ENCODE measurements around the gene ARPC5L. TPM values are rescaled to one million over a fixed set of nuclear protein-coding genes. Genes with fewer than 3 reads are reported as not detected.

Gene ARPC5L
- total and polyA plus RNA-seq, 2 of the 13 experiments (the other 11 are each of a cell fraction or from before 2014, with no cell fraction given), result 29.9 to 33.8 TPM

GRCh38 chr9:124855944-124856765, 5.8 kb upstream of the ARPC5L start (continued):
- TF ChIP-seq RBFOX2 (IDR thresholded peaks at IDR 0.05; ENCODE audit: low read depth, low read length) (peak; percentile 55; the same call in 1 of the 2 replicates), ARHGAP35 (CRISPR knock-in tag; IDR thresholded peaks at IDR 0.05; ENCODE audit: borderline replicate concordance) (no peak), GLI4 (CRISPR knock-in tag; IDR thresholded peaks at IDR 0.05; ENCODE audit: borderline replicate concordance) (no peak), KAT8 (CRISPR knock-in tag; IDR thresholded peaks at IDR 0.05) (no peak), RFX3 (CRISPR knock-in tag; IDR thresholded peaks at IDR 0.05) (no peak), GATAD1 (CRISPR knock-in tag; IDR thresholded peaks at IDR 0.05) (0 out of 2 replicates have a peak, but pooled peaks have one; percentile 8), TBX2 (CRISPR knock-in tag; IDR thresholded peaks at IDR 0.05; ENCODE audit: borderline replicate concordance) (no peak), PPARG (CRISPR knock-in tag; conservative IDR thresholded peaks at IDR 0.05) (no peak), ZNF597 (CRISPR knock-in tag; IDR thresholded peaks at IDR 0.05) (no peak), DDIT3 (CRISPR knock-in tag; IDR thresholded peaks at IDR 0.05) (no peak), ETV6 (CRISPR knock-in tag; conservative IDR thresholded peaks at IDR 0.05) (no peak), KAT2B (IDR thresholded peaks at IDR 0.05; ENCODE audit: borderline replicate concordance, low read depth, low read length) (no peak), ZNF292 (CRISPR knock-in tag; IDR thresholded peaks at IDR 0.05; ENCODE audit: borderline replicate concordance, low read depth) (no peak), ZMYM2 (CRISPR knock-in tag; IDR thresholded peaks at IDR 0.05) (no peak), GTF2F1 (IDR thresholded peaks at IDR 0.05; ENCODE audit: low read length) (no peak), ZBTB1 (CRISPR knock-in tag; IDR thresholded peaks at IDR 0.05; ENCODE audit: borderline replicate concordance) (no peak), GABPB1 (CRISPR knock-in tag; IDR thresholded peaks at IDR 0.05) (peak; percentile 15; the same call in 1 of the 2 replicates), HNRNPK (IDR thresholded peaks at IDR 0.05; ENCODE audit: low read depth, low read length, poor library complexity, severe bottlenecking) (no peak), CTCF (CRISPR knock-in tag; IDR thresholded peaks at IDR 0.05) (peak; percentile 81), DR1 (CRISPR knock-in tag; IDR thresholded peaks at IDR 0.05) (0 out of 2 replicates have a peak, but pooled peaks have one; percentile 19), NCOA2 (CRISPR knock-in tag; IDR thresholded peaks at IDR 0.05) (no peak)
- TF ChIP-seq, protein P1, sequence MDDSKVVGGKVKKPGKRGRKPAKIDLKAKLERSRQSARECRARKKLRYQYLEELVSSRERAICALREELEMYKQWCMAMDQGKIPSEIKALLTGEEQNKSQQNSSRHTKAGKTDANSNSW (CRISPR knock-in tag; IDR thresholded peaks at IDR 0.05; ENCODE audit: borderline replicate concordance), result no peak
- TF ChIP-seq, protein P2, sequence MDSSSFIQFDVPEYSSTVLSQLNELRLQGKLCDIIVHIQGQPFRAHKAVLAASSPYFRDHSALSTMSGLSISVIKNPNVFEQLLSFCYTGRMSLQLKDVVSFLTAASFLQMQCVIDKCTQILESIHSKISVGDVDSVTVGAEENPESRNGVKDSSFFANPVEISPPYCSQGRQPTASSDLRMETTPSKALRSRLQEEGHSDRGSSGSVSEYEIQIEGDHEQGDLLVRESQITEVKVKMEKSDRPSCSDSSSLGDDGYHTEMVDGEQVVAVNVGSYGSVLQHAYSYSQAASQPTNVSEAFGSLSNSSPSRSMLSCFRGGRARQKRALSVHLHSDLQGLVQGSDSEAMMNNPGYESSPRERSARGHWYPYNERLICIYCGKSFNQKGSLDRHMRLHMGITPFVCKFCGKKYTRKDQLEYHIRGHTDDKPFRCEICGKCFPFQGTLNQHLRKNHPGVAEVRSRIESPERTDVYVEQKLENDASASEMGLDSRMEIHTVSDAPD (CRISPR knock-in tag; IDR thresholded peaks at IDR 0.05), result 0 out of 2 replicates have a peak, but pooled peaks have one; percentile 29
- TF ChIP-seq, protein P3, sequence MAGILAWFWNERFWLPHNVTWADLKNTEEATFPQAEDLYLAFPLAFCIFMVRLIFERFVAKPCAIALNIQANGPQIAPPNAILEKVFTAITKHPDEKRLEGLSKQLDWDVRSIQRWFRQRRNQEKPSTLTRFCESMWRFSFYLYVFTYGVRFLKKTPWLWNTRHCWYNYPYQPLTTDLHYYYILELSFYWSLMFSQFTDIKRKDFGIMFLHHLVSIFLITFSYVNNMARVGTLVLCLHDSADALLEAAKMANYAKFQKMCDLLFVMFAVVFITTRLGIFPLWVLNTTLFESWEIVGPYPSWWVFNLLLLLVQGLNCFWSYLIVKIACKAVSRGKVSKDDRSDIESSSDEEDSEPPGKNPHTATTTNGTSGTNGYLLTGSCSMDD (CRISPR knock-in tag; IDR thresholded peaks at IDR 0.05), result no peak
